GM21515 (cell line): ENCODE results near the gene VWA2.

Experiments
- ATAC-seq: cut with Tn5 transposase; IDR thresholded peaks from one replicate; pipeline ENCODE4 v1.9.1; 2021; ENCODE audit not compliant: unreplicated experiment

The VWA2 gene

DNA sequence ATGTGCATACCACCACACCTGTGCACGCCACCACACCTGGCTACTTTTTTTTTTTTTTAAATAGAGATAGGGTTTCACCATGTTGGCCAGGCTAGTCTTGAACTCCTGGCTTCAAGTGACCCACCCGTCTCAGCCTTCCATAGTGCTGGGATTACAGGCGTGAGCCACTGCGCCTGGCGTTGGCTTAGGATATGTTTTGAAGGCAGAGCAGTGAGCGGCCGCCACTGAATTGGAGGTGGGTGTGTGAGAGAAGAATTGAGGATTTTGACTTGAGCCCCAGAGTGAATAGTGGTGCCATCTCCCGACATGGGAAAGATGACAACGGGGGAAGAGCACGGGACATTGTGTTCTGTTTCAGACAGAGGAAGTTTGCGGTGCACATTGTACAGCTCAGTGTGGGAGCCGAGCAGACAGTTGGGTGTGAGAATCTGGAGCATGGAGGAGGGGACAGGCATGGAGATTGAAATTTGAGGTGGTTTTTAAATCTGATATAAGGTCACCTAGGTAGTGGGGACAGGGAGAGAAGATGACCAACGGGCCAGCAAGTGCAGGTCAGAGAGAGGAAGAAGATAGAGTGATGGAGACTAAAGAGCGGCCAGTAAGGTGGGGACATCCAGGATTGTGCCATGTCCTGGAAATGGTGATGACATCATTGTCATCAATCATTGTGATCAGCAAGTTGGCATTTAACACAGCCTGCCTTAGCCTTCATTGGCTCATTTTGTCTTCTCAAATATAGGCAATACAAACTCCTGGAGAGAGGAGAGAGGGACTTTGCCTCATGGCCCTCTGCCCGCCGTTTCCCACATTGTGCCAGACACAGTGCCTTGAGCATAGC is 35.8 kb downstream of the VWA2 start:
- no peak for ATAC-seq

DNA sequence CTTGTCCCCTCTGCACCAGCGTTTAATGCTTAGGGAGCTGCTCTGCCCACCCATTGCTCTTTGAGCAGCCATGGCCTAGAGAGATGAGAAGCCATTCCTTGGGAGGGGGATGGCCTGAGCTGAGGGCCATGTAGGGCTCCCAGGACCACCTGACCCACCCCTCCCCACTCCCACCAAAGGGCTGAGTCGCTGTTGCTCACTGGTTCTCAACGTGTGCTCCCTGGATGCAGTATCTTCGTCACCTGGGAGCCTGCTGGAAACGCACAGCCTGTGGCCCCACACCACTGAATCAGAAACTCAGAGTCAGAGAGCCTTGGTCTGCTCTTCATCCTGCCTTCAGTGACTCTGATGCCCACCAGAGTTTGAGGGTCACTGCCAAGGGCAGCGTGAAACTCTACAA is 37.0 kb downstream of the VWA2 start:
- ATAC-seq = no peak

DNA sequence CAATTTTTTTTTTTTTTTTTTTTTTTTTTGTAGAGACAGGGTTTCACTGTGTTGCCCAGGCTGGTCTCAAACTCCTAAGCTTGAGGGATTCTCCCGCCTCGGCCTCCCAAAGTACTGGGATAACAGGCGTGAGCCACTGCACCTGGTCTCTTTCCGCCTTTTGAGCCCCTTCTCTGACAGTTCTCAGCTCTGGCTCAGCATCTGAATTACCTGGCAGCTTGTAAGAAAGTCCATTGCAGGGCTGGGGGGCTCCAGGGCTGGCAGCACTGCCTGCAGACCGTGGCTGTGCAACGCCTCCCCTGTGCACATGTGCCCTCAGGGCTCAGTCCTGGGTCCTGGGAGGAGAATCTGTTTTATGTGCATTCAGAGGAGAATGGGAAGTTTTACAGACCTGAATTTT is 37.6 kb downstream of the VWA2 start:
- no peak for ATAC-seq

DNA sequence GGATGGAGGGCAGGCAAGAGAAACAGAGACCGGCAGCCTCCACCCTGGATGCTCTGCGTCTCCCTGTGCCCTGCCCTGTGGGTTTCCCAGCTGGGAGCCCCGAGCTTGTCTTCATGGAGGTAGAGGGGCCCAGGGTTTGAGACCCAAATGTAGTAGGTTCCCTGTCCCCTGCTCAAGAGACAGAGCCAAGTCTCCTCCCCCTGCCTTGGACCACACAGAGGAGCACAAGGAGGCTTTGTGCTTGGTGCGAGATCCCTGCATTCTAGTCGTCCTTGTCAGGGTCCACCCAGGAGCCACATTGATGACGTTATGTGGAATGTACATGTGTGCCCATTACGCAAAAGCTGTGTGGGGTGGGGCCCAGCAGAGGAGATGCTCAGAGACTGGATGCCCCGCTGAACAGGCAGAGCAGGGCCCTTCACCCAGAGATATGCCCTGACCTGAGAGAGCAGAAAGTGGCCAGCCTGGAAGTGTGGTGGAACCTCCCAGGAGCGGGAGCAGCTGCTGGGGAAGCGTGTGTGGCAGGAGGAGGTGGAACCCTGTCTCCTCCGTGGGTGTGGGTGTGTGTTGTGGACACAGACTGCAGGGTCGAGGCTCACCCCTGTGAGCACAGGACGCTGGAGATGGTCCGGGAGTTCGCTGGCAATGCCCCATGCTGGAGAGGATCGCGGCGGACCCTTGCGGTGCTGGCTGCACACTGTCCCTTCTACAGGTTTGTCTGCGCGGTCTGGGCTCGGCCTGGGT is 39.3 kb downstream of the VWA2 start:
- no peak for ATAC-seq

DNA sequence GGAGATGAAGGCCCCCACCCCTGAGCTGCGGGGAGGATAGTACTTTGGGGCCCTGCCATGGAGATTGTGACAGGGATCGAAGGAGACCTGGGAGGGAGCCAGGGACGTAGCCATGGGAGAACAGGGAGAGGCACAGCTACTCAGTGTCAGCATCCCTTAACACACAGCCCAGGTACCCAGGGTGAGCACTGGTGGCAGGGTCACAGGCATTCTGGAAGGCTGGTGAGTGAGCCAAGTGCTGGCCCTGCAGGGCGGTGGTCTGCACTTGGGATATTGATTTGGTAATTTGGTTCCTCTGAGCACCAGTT is 39.8 kb downstream of the VWA2 start:
- ATAC-seq = no peak

DNA sequence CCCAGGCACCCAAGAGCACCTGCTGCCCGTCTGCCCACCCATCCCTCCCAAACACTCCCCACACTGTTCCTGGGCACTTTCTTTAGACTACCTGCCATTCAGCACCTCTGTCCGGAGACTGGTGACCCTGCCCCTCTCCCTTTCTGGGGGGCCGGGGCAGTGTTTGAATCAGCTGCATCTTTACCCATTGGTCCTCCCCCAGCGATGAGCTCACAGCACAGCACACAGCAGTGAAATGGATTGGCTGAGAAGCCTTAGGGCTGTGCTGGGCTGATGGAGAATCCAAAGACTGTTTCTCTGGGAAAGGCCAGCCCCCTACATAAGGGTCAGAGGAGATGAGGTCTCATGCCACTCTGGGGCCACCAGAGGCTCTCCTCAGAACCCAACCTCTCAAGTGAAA is 40.2 kb downstream of the VWA2 start:
- ATAC-seq = no peak

DNA sequence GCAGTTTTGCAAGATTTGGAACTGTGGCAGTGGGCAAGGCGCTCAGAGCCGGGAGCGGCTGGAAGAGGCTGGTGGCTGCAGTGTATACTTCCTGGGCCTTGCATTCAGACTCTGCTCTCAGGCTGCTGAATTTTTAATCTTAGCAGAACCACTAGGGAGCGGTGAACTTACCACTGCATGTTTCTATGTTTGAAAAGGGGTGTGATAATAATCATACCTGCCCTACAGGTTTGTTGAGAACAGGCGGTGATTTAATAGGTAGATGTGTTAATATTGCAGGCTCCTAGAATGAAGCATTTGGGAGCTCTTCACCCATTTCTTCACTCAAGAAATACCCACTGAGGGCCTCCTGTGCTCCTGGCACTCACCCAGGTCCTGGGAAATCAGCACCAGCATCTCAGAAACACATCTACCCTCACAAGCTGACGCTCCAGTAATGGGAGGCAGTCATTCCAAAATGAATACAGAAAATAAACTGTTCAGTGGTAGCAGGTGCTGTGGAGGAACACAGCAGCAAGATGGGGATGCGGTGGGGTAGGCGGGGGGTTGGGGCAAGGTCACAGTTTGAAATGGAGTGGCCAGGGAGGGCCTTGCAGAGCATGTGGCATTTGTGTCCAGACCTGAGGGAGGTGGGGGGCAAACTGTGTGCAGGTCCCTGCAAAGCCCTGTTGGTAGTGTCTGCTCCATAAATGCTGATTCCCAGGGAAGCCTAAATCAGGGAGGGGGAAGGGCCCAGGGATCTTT is 41.0 kb downstream of the VWA2 start:
- ATAC-seq = no peak

DNA sequence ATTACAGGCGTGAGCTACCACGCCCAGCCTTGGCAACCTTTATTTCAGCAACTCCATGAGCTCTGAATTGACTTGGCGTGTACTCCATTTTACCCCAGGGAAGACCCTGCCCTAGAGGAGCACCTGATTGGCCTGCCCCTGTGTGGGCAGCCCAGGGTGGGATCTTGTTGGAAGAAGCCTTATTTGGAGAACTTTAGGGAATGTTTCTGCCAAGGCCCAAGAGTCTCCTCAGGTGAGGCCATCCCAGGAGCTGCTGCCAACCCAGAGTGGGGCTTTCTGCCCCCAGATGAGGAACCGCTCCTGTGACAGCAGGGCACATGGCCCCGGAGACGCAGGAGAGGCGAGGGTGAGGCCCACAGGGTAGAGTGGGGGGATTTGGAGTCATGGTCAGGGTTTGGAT is 42.0 kb downstream of the VWA2 start:
- no peak for ATAC-seq

DNA sequence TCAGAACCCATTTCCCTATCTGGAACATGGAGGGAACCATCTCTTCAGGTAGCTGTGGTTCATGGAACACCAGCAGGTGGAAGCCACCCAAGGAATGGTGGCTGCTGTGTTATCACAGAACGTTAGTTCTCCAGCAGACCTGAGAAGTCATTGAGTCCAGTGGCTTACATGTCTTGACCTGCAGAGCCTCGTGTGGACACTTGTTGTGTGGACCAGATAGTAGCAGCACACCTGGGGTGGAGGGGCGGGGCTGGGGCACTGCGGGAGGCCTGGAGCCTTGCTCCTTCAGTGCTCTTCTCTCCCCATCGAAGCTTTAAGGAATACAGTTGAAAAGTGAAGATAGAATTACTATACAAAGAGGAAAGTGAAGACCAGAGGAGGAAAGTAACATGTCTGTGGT is 42.4 kb downstream of the VWA2 start:
- ATAC-seq = no peak

DNA sequence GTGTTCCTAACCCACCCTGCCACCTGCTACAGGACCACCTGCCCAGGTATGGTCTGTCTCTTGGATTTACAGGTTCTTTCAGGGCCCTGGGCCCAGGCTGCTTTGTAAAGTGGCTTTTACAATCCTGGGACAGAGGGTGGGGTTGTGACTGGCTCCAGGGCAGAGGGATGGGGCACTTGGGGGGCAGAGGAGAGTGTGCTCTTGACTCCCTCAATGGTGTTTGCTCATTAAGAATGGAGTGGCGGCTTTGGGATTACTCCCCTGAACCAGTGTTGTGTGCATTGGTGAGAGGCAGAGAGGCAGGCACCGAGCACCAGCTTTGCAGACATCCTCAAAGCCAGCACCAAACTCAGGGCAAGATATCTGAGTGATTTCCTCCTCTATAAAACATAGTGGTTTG is 43.5 kb downstream of the VWA2 start:
- no peak for ATAC-seq

DNA sequence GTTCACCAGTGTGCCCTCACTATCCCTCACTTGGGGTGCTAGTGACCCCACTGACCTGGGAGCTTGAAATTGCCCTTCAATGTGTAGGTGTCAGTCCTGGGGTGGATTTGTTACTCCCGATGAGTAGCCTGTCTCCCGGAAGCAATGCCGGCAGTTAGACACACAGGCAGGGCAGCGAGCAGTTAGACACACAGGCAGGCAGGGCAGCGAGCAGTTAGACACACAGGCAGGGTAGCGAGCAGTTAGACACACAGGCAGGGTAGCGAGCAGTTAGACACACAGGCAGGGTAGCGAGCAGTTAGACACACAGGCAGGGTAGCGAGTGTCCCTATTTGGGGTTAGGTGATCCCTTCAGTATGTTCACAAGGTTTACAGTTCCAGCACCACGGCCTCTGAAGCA is 44.0 kb downstream of the VWA2 start:
- no peak for ATAC-seq

DNA sequence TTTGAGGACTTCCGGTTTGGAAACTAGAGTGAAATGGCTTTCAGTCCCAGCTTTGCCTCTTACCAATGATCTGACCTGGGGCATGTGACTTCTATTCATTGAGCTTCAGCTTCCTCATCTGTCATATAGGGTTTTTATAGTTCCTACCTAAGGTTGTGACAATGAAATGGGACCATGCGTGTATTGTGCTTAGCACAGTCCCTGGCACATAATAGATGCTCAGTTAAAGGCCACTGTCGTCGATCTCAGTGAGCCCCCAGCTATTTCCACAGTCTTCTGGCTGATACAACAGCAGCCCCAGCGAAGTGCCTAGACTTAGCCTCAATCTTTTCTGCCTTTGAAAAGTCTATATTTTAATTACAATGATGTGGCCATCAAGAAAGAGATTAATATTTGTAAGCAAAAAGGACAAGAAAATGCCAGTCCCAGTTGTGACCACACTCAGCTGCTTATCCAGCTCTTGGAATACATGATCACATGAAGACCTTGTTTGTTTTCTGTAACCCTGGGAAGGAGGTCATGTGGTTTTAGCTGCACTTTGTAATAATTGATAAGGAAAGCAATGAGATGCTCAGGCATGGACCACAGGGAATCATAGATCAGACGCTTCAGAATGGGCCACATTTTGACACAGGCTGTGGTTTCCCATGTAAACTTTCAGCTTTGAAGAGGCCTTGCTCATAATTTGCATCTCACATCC is 44.6 kb downstream of the VWA2 start:
- ATAC-seq = no peak

DNA sequence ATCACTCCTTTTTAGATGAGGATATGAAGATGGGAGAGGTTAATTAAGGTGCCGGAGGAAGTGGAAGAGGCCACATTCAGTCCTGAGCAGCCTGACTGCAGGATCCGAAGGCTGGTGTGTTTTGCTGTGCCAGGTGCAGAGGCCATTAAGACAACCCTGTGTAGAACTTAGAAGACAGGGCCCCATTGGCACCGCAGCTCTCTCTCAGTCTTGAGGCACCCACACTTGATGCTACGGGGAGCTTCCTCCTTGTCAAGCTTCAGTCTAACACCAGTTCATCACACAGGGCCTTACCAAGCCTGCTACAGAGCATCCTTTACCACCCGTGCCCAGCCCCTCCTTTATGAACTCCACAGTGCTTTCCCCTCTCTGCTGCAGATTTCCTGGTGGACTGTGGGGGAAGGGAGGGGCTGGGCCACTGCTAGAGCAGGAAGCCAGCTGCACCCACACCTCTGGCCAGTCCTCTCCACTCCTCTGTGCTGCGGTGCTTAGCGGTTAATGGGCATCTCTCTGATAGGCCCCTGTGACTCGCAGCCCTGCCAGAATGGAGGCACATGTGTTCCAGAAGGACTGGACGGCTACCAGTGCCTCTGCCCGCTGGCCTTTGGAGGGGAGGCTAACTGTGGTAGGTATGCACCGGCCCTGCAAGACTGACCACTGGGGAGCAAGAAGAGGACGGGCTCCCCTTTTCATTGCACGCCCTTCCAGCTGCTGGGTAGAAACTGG is 45.5 kb downstream of the VWA2 start:
- ATAC-seq = no peak

DNA sequence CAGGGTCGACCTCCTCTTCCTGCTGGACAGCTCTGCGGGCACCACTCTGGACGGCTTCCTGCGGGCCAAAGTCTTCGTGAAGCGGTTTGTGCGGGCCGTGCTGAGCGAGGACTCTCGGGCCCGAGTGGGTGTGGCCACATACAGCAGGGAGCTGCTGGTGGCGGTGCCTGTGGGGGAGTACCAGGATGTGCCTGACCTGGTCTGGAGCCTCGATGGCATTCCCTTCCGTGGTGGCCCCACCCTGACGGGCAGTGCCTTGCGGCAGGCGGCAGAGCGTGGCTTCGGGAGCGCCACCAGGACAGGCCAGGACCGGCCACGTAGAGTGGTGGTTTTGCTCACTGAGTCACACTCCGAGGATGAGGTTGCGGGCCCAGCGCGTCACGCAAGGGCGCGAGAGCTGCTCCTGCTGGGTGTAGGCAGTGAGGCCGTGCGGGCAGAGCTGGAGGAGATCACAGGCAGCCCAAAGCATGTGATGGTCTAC is 46.9 kb downstream of the VWA2 start:
- no peak for ATAC-seq

DNA sequence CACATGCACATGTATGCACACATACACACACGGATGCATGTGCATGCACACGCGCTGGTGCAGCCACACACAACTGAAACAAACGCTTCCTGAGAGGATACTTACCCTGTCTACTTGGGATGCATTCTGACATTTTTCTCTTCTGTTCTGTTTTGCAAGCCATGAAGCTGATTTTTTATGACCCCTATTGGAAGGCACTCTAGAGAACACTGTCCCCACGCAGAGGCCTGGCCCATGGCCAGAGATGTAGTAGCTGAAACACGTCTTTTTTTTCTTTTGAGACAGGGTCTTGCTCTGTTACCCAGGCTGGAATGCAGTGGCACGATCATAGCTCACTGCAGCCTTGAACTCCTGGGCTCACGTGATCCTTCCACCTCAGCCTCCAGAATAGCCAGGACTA is 47.9 kb downstream of the VWA2 start:
- ATAC-seq = no peak

DNA sequence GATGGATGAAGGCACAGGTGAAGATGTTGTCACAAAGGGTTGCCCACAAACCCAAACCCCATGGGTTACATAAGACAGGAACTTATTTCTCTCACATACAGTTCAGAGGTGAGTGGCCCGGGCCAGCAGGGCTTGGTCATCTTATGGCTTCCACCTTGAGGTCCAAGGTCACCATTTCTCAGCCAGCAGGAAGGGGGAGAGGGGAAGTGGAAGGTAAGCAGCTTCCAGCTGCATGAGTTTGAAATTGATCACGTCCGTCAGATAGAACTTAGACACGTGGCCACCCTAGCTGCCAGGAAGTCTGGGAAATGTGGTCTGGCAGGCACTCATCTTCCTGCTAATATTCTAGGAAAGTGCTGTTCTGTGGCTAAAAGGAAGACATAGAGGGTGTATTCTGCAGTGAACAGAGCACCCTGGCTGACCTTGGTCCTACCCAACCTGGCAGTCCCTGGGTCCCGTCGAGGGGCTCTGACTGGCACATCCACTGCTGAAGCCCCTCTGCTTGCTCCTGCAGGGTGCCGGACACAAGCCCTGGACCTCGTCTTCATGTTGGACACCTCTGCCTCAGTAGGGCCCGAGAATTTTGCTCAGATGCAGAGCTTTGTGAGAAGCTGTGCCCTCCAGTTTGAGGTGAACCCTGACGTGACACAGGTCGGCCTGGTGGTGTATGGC is 49.5 kb downstream of the VWA2 start:
- no peak for ATAC-seq

DNA sequence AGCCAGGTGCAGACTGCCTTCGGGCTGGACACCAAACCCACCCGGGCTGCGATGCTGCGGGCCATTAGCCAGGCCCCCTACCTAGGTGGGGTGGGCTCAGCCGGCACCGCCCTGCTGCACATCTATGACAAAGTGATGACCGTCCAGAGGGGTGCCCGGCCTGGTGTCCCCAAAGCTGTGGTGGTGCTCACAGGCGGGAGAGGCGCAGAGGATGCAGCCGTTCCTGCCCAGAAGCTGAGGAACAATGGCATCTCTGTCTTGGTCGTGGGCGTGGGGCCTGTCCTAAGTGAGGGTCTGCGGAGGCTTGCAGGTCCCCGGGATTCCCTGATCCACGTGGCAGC is 50.0 kb downstream of the VWA2 start:
- no peak for ATAC-seq

DNA sequence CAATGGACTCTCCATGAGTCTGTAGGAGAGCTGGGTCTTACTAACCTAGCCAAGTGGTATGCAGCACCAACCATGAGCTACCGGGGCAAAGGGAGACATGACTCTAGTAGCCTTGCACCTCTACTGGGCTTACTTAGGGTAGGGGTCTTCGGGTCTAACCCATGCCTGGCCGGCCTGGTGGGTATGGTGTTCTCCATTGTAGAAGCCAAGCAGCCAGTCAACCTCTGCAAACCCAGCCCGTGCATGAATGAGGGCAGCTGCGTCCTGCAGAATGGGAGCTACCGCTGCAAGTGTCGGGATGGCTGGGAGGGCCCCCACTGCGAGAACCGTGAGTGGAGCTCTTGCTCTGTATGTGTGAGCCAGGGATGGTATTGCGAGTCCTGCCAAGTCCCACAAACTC is 51.0 kb downstream of the VWA2 start:
- no peak for ATAC-seq

DNA sequence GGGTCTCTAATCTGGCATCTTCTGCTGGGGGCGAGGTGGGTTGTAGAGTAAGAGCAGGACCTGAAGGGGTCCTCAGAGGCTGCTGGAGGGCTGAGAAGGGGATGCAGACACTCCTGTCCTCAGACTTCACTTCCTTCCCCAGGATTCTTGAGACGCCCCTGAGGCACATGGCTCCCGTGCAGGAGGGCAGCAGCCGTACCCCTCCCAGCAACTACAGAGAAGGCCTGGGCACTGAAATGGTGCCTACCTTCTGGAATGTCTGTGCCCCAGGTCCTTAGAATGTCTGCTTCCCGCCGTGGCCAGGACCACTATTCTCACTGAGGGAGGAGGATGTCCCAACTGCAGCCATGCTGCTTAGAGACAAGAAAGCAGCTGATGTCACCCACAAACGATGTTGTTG is 52.0 kb downstream of the VWA2 start:
- ATAC-seq = no peak

DNA sequence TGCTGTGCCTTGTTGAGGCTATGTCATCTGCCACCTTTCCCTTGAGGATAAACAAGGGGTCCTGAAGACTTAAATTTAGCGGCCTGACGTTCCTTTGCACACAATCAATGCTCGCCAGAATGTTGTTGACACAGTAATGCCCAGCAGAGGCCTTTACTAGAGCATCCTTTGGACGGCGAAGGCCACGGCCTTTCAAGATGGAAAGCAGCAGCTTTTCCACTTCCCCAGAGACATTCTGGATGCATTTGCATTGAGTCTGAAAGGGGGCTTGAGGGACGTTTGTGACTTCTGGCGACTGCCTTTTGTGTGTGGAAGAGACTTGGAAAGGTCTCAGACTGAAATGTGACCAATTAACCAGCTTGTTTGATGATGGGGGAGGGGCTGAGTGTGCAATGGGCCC is 52.5 kb downstream of the VWA2 start:
- no peak for ATAC-seq
